Measurements from ENCODE around the gene PDE2A.
A peak's percentile ranks its signal among the peaks of the same experiment; 100 is the strongest.

PDE2A gene

DNA sequence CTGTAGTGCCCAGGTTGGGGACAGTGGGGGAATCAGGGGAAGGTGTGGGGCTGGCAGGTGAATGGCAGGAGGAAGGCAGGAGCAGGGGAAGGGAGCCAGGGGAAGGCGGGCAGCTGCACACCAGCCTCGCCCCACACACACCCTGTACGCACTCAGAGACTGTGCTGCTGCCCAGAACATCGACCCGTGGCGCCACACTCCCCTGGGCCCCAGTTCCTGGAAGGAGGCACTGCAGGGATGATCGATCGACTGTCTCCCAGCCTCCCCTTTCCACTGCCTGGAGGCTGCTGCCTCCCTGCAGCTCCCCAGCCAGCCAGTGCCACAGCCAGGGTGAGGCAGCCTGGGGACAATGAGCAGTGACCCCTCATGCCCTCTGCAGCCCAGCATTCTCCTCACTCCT is 19.2 kb downstream of the PDE2A start:
- DNase-seq: no peak

- peak; percentile 61 to 74 for DNase-seq
Measured at GRCh38 chr11:72653649-72654048, 20.6 kb downstream of the PDE2A start.

DNA sequence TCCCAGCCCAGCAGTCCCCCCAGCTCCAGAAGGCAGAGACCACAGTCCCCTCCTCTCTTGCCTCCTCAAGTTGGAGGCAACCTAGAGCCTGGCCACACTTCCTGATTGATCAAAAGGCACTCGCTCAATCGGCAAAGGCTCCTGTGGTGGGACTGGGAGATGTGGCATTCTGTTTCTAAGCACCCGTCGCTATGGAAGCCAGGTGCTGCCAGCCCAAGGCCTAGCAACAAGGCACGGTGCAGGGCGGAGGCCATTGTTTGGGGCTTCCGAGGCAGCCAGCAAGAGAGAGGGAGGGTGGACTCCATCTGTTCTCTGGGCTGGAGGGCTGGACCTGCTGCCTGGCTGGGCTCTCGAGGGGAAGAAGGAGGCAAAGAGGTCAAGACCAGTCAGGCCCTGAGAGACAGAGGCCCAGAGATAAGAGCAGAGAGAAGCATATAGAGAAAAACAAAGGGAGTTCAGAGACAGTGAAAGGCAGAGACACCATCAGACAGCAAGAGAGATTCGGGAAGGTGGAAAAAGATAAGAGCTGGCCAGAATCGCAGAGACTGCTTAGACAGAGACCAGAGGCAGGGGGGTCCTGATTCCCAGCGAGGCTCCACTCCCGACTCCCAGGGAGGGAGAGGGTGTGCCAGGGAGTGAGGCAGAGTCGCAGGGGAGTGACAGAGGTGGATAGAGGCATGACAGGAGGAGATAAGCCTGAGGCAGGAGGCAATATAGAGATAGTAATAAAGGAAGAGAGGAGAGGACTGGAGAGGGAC is 21.2 kb downstream of the PDE2A start:
- DNase-seq: no peak

DNA sequence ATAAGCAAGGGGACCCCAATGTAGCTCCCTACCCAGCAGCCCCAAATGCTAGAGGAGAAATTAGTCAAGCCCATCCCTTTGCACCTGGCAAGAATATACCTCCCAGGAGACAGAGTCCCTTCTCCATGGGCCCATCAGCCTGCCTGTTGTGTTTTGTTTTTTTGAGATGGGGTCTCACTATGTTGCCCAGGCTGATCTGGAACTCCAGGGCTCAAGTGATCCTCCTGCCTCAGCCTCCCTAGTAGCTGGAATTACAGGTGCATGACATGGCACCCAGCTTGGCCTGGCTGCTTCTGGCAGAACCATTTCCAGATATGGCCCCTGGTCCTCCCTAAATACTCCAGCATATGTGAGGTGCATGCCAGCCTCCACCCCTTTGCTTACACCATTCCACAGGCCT is 22.1 kb downstream of the PDE2A start:
- DNase-seq: no peak

GRCh38 chr11:72649215-72649976 is 24.8 kb downstream of the PDE2A start:
- DNase-seq: no peak

- no peak for DNase-seq
Measured at GRCh38 chr11:72648384-72649136, 25.7 kb downstream of the PDE2A start.

GRCh38 chr11:72647882-72648281 is 26.3 kb downstream of the PDE2A start:
- DNase-seq: no peak

- DNase-seq: no peak
Measured at GRCh38 chr11:72646472-72646871, 27.8 kb downstream of the PDE2A start.

DNA sequence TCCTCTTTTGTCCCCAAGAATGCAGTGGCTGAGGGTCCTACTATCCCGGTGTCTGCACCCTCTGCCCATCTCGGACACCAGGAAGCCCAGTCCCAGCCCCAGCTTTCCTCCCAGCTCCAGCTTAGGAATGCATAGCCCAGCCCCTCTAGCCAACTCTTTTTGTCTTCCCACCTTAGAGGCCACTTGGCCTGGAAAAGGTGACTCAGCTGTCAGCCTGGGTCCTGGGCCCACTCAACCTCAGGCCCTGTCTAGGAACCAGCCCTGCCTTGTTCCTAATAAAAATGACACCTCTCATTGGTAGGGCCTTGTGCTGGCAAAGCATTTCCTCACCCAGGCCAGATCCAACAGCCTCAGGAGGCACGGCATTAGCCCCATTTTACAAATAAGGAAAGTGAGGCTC is 28.2 kb downstream of the PDE2A start:
- DNase-seq: no peak

- peak in 1 of 2 donors; percentile 31 for DNase-seq
Measured at GRCh38 chr11:72643547-72643946, 30.7 kb downstream of the PDE2A start.

DNA sequence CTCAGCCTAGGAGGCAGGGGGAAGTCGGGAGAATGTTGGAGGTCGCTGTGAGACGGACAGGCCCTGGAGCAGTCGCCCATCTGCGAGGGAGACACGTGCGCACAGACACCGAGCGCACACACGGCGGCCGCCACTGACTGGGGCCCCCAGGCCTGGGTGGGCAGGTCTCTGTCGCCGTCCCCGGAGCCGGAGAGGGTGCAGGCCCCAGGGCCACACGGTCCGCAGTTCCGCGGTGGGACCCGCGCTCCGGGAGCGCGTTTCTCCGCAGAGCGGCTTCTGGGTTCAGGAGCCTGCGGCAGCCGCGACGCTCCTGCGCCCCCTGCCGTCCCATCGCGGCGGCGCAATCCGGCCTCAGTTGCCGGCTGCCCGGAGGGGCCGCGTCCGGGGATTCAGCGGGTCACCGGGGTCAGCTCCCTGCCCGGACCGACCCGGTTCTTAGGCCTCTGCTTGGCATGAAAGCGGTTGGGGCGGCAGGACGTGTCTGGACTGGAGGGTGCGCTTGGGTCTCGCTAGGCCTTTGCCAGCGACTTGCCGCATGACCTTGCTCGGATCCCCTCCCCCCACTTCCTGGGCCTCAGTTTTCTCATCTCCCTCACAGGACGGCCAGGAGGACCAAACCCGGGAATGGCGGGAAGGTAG is 31.2 kb downstream of the PDE2A start:
- DNase-seq: peak; percentile 13 to 77

GRCh38 chr11:72642043-72642883 is 32.0 kb downstream of the PDE2A start:
- DNase-seq: peak in 1 of 2 donors; percentile 14

- no peak for DNase-seq
Measured at GRCh38 chr11:72641522-72642042, 32.6 kb downstream of the PDE2A start.

DNA sequence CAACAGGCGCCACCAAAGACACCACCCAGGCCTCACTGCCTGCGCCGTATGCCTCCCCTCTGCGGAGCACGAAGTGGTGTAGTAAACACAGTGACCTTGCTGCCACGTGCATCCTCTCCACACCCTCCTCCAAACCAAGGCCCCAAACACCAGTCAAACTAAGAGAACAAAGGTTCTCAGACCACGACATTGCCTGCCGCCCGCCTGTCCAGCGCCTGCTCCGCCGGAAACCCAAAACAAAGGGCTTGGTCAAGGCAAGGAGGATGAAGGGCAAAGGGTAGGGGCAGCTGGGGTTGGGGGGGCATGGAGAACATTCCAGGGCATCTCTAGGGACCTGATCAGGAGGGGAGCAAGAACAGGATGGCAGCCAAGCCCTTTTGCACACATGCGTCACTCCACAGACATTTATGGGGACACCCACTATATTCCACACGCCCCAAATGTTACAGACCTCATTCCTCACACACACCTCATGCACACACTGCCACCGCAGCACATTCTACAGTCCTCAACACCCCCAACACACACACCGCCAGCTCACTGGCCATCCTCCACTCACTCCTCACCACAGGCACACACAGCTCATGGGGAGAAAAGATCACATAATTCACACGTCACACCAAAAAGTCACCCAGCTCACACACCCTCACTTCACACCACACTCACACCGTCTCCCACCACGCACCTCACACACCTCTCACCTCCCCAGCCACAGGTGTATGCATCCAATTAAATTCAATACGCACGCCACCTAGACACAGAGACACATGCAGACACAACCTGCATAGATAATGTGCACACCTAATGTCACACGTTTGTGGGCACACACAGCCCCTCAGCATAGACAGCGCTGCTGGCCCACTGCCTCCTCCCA is 34.5 kb downstream of the PDE2A start:
- DNase-seq: no peak

DNA sequence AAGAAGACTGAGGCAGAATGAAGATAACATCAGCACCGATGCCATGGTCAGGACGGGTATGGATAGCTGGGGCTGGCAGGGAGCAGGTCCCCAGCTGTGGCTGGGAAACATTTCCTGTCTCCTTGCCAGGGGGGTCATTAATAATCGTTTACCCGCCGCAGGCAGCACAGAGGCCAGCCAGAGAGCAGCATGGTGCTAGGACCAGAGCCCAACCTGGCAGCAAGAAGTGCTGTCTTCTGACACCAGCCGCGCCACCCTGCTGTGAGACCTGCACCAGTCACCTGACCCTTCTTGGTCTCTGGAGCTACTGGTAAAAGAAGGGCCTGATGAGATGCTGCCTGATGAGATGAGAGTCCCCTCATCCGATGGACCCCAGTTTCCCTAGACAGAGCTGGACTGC is 36.3 kb downstream of the PDE2A start:
- DNase-seq: no peak

DNA sequence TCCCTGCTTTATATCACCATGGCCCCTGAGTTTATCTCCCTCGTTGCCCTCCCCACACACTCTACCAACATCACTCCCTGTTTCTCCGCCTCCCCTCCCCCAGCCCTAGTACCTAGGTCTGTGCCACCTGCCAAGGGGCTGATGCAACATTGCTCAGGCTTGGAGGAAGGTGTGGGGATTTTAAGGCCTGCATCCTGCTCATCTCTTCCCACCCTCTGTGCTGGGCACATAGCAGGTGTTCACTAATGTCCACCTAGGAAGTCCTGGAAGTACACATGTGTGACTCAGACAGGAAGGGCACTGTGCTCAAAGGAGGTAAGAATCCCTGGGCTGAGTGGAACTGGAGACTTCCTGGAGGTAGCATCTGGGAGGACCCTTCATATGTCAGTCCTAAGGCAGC is 37.0 kb downstream of the PDE2A start:
- DNase-seq: no peak

- DNase-seq: no peak
Measured at GRCh38 chr11:72636376-72636775, 37.8 kb downstream of the PDE2A start.

DNA sequence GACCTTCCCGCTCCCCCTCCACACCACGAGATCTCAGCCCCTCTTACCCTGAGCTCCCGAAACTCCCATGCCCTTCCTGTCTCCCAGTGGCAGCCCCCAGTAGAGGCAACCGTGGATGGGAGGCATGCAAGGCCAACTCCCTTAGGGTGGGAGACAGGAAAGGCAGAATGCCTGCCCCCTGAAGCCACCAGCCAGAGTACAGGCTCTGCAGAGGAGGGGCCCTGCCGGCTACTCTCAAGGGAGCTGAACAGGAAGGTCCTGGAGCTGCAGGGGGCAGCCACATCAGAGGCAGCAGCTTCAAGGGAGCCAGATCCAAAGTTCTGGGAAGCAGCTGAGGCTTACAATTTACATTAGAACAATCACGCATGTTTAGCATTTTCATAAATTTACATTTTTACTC is 38.3 kb downstream of the PDE2A start:
- DNase-seq: no peak

DNA sequence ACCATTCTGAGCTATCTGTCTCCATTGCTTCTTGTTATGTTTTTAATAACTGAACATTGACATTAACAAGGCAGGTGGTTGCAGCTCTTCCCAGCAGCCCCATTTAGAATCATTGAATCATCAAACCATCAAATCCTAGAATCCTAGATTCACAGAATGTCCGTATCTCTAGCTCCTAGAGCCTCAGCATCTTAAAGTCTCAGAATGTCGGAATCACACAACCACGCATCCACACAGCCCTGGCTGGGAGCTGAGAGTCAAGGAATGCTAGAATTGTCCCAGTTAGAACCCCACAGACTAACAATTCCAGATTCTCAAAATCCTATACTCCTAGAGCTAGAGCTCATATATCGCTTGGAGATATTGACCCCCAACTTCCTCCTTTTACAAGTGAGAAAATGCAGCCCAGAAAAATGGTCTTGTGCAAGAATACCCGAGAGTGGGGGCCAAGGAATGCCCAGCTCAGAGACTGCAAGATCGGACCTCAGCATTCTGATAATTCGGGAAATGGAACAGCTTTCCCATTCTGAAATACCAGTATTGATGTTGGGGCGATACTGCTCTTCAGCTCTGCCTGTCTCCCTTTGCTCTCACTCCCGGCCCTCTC is 38.8 kb downstream of the PDE2A start:
- DNase-seq: peak in 1 of 2 donors; percentile 43

DNA sequence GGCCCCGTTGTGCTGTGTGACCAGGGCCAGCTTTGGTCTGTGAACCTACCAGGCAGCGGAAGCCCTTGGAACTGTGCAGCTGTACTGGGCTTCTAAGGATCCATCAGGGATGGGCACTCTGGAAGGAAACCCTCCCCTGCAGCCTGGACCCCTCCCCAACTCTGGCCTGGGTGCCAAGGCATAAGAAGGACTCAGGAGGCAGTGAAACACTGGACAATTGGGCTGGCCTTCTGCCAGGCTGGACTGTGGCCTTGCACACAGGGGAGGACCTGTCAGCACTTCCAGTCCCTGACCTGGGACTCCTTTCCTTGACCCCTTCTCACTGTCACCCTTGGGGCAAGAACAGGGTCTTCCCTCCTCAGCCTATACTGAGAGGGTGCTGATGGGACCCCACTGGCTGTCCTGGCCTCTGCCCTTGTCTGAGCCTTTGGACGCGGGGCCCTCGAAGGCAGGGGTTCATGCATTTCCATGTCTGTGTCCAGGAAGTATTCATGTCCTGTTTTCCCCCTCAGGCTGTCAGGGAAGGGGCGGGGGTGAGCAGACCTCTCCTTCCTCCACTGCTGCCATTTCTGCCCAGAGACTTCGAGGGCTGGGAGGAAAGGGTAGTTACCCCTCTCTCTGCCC is 39.6 kb downstream of the PDE2A start:
- DNase-seq: no peak

Data from inflammatory macrophage treated with lipopolysaccharide for 1 hour (primary cell).